Stimulated activated CD4-positive, alpha-beta T cell treated with anti-CD3 and anti-CD28 coated beads, Interleukin-12 subunit alpha, Interleukin-12 subunit beta, amount 100 ng/mL, for 4 hours (primary cell): ENCODE measurements around the gene IPMK.

ENCODE experiments used
- DNase-seq: peaks from one replicate; pipeline ENCODE4 v3.0.0-alpha.2; 2020

Gene IPMK

GRCh38 chr10:58150290-58150689, 117.4 kb downstream of the IPMK start:
- DNase-seq, result no peak

DNA sequence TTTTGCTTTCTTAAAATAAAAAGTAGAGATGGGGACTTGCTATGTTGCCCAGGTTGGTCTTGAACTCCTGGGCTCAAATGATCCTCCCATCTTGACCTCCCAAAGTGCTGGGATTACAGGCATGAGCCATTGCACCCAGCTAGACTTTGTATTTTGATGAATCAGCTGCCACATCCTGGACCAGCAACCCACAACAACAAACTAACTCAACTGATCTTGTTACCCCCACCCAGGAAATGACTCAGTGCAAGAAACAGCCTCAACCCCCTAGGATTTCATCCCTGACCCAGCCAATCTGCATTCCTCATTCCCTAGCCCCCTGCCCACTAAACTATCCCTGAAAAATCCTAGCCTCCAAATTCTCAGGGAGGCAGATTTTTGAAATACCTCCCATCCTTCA, 123.8 kb downstream of the IPMK start:
- no peak for DNase-seq
